Chondrocyte (in vitro differentiated cells): ENCODE data around the gene C19orf38. TPM values are rescaled to one million over a fixed set of nuclear protein-coding genes. Genes with fewer than 3 reads are reported as not detected.

Experiments
- DNase-seq: peaks from one replicate; pipeline ENCODE4 v3.0.0; 2021; ENCODE audit warnings: mixed read lengths, low spot score
- H3K27ac Mint-ChIP-seq: one replicate; pipeline ENCODE4 v1.8.0; 2021; ENCODE audit warnings: mild to moderate bottlenecking, moderate library complexity, mixed read lengths; ENCODE audit not compliant: unreplicated experiment
- H3K27me3 Mint-ChIP-seq: 2 replicates; pipeline ENCODE4 v1.8.0; 2021; ENCODE audit warnings: low read depth, mixed read lengths
- H3K36me3 Mint-ChIP-seq: 2 replicates; pipeline ENCODE4 v1.8.0; 2021; ENCODE audit warnings: low read depth, mixed read lengths
- H3K4me1 Mint-ChIP-seq: 2 replicates; pipeline ENCODE4 v1.8.0; 2021; ENCODE audit warnings: low read depth, mild to moderate bottlenecking, mixed read lengths
- H3K4me3 Mint-ChIP-seq: one replicate; pipeline ENCODE4 v1.8.0; 2021; ENCODE audit warnings: mild to moderate bottlenecking, moderate library complexity, mixed read lengths; ENCODE audit not compliant: unreplicated experiment
- H3K9me3 Mint-ChIP-seq: 2 replicates; pipeline ENCODE4 v1.8.0; 2021; ENCODE audit warnings: low read depth, mixed read lengths
- CTCF ChIP-seq: fragments of 200-600 bp; sonication (generic); IDR thresholded peaks from 2 replicates; pipeline ENCODE4 v1.5.0; 2021; ENCODE audit warnings: antibody characterized with exemption, mild to moderate bottlenecking, moderate library complexity
- total RNA-seq: library from RNA; stranded (reverse); gene quantifications from 3 replicates; pipeline ENCODE4 v1.2.1, GENCODE V29; 2021

Gene C19orf38
- total RNA-seq, 1 donor from 2014 or later = 0.30 TPM

DNA sequence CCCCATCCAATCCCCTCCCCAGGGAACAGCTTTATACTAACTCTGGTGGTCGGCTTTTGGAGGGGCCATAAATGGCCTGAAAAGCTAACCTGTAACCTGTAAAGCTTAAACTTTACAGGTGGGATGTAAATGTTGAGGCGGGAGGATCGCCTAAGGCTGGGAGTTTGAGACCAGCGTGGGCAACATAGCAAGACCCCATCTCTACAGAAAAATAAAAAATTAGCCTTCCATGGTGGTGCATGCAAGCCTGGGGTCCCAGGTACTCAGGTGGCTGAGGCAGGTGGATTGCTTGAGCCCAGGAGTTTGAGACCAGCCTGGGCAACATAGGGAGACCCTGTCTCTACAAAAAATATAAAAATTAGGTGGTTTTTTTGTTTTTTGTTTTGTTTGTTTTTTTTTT, 41.7 kb downstream of the C19orf38 start:
- peaks cover 42% of the 10 kb centered on the region for H3K4me1 Mint-ChIP-seq
- no peaks in the 10 kb centered on the region for H3K36me3 Mint-ChIP-seq
- H3K9me3 Mint-ChIP-seq = no peaks in the 10 kb centered on the region
- no peak overlapping the region for H3K4me3 Mint-ChIP-seq
- no peak for DNase-seq
- no peaks in the 10 kb centered on the region for H3K27me3 Mint-ChIP-seq
- no peak for TF ChIP-seq CTCF
- H3K27ac Mint-ChIP-seq = no peak overlapping the region

DNA sequence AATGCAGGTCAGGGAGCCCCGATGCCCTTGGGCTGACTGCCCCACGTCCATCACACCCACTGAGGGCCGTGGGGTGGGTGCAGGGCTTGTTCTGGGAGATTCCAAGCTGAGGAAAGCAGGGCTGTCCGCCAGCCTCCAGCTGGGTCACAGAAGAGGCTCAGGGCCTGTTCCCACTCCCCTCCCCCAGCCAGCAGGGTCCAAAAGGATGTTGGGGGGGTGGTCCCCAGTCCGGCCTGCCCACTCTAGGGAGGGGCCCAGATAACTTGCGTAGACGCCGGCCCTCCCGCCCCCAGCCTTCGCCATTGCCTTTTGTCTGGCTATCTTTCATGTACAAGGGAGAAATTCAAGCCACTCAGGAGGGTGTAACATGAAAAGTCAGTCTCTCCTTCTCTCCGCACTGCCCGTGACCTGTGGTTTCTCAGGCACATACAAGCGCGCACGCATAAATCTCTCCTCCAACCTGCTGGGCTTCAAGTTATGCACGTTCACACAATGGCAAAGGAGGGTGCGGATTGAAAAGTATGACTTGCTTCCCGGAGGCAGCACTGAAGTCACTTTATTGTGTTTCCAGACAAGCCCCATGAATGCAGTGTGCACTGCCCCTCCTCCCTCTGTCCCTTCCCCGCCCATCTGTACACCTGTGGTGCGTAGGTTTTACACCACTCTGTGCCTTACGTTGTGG, 43.3 kb downstream of the C19orf38 start:
- no peak for TF ChIP-seq CTCF
- peaks cover 44% of the 10 kb centered on the region for H3K4me1 Mint-ChIP-seq
- no peak overlapping the region for H3K27ac Mint-ChIP-seq
- no peak for DNase-seq
- no peaks in the 10 kb centered on the region for H3K9me3 Mint-ChIP-seq
- no peaks in the 10 kb centered on the region for H3K36me3 Mint-ChIP-seq
- no peak overlapping the region for H3K4me3 Mint-ChIP-seq
- H3K27me3 Mint-ChIP-seq = no peaks in the 10 kb centered on the region

GRCh38 chr19:10892256-10892655, 44.0 kb downstream of the C19orf38 start:
- TF ChIP-seq CTCF = no peak
- DNase-seq = no peak
- H3K27me3 Mint-ChIP-seq = no peaks in the 10 kb centered on the region
- no peak overlapping the region for H3K27ac Mint-ChIP-seq
- H3K4me3 Mint-ChIP-seq = no peak overlapping the region
- peaks cover 48% of the 10 kb centered on the region for H3K4me1 Mint-ChIP-seq
- no peaks in the 10 kb centered on the region for H3K9me3 Mint-ChIP-seq
- no peaks in the 10 kb centered on the region for H3K36me3 Mint-ChIP-seq

GRCh38 chr19:10894911-10895213, 46.6 kb downstream of the C19orf38 start:
- H3K36me3 Mint-ChIP-seq = no peaks in the 10 kb centered on the region
- TF ChIP-seq CTCF = no peak
- H3K27me3 Mint-ChIP-seq = no peaks in the 10 kb centered on the region
- no peak overlapping the region for H3K4me3 Mint-ChIP-seq
- no peaks in the 10 kb centered on the region for H3K9me3 Mint-ChIP-seq
- H3K27ac Mint-ChIP-seq = no peak overlapping the region
- DNase-seq = no peak
- H3K4me1 Mint-ChIP-seq = peaks cover 43% of the 10 kb centered on the region

GRCh38 chr19:10895363-10895762, 47.1 kb downstream of the C19orf38 start:
- no peak overlapping the region for H3K4me3 Mint-ChIP-seq
- H3K9me3 Mint-ChIP-seq = no peaks in the 10 kb centered on the region
- H3K27me3 Mint-ChIP-seq = no peaks in the 10 kb centered on the region
- no peaks in the 10 kb centered on the region for H3K36me3 Mint-ChIP-seq
- H3K4me1 Mint-ChIP-seq = peaks cover 46% of the 10 kb centered on the region
- no peak for TF ChIP-seq CTCF
- no peak for DNase-seq
- no peak overlapping the region for H3K27ac Mint-ChIP-seq
